ENCODE measurements around the gene IFI27.
"Not testable (repeated sequence)": the region's sequence is repeated elsewhere in the genome, so short reads cannot be mapped to it uniquely, and the experiment has no call there.

IFI27 gene

DNA sequence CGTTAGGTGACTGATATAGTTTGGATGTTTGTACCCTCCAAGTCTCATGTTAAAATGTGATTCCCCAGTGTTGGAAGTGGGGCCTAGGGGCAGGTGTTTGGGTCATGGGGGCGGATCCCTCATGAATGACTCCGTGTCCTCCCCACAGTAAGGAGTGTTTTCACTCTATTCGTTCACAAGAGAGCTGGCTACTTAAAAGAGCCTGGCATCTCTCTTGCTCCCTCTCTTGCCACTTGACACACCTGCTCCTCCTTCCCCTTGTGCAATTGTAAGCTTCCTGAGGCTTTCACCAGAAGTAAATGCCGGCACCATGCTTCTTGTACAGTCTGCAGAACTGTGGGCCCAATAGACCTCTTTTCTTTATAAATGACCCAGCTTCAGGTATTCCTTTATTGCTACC lies 16.3 kb downstream of the IFI27 start:
- no peak for DNase-seq

- DNase-seq, result no peak
Measured at GRCh38 chr14:94127330-94127729, 16.8 kb downstream of the IFI27 start.

- DNase-seq, result no peak
Measured at GRCh38 chr14:94128216-94128839, 17.8 kb downstream of the IFI27 start.

GRCh38 chr14:94129111-94129757 lies 18.7 kb downstream of the IFI27 start, which contains the start of gene IFI27L2:
Gene IFI27L2, minus strand, starts transcription at chr14:94129604. Its CDS starts 40 bp downstream, at chr14:94129564.
- peak; percentile 72 for DNase-seq

- peak; percentile 49 for DNase-seq
Measured at GRCh38 chr14:94129758-94130414, 19.4 kb downstream of the IFI27 start.

- DNase-seq, result peak; percentile 72
Measured at GRCh38 chr14:94132285-94132887, 21.9 kb downstream of the IFI27 start.

DNA sequence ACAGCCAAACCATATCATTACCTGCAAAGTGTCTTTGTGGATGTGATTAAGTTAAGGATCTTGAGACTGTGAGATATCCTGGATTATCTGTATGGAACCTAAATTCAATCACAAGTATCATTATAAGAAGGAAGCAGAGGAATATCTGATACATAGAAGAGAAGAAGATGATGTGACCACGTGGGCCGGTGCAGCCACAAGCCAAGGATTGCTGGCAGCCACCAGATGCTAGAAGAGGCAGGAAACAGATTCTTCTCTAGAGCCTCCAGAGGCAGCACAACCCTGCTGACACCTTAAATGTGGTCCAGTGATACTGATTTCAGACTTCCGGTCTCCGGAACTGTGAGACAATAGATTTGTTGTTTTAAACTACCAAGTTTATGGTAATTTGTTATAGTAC lies 24.9 kb downstream of the IFI27 start:
- DNase-seq, result no peak

DNA sequence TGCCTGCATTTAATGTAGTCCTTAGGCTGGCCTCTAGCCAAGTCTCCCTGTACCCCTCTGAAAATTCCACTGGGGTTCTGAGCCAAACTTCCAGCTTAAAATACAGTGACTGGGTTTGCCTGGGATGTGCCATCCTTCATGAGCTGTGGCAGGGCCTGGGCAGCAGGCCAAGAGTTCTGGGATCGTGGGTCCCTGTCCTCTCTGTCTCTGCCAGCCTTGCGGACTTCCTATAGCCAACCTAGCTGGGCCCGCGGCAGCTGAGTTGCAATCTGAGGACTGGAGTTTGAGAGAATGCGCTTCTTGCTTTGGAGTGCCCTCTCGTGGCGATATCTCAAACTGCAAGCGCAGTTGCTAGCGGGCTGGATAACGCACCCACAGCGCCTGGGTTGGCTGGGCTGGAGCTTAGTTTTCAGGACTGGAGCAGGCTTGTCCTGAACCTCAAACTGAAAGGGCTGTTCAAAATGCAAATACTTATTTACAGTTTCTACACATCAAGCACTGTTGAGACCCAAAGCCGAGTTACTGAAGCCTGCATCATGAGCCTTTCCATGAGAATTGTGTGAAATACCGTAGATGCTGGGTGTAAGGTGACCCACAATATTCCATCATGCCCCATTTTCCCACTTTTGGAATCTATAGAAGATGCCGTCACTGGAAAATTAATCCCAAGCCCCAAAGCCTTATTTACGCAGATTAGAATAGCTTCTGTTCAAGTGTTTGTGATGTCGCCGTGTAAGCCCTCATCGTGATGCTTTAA lies 26.2 kb downstream of the IFI27 start:
- DNase-seq, result peak; percentile 91

DNA sequence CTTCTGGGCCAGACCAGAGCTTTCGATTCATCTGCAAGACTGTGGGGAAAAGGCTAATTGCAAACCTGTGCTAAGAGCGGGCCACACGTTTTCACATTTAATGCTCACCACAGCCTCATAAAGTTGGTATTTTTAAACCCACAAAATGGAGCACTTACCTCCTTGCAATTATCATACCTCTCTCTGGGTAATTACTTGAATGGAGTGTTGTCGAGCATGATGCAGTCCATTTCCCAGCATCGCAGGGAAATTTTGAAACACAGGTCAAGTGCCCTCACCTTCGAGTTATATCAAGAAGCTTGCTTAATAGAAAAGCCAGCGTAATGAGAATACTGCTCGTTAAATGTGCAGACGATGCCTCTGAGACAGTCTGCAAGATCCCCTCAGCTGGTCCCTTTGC lies 27.7 kb downstream of the IFI27 start:
- no peak for DNase-seq

DNA sequence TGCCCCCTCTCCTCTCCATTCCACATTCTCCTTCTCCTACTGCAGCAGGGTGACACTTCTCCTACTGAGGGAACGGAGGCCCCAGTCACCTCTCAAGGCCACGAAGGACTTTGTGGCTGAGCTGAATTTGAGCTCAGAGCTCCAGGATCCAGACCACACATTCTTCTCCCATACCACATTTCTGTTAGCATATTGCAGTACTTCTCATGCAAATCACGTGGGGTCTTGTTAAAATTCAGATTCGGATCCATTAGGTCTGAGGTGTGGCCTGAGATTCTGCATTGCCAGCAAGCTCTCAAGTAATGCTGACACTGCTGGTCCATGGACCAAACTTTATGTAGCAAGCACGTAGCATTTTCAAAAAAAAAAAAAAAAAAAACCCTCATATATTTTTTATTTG lies 28.5 kb downstream of the IFI27 start:
- DNase-seq, result no peak

- DNase-seq, result no peak
Measured at GRCh38 chr14:94139421-94139820, 28.9 kb downstream of the IFI27 start.

DNA sequence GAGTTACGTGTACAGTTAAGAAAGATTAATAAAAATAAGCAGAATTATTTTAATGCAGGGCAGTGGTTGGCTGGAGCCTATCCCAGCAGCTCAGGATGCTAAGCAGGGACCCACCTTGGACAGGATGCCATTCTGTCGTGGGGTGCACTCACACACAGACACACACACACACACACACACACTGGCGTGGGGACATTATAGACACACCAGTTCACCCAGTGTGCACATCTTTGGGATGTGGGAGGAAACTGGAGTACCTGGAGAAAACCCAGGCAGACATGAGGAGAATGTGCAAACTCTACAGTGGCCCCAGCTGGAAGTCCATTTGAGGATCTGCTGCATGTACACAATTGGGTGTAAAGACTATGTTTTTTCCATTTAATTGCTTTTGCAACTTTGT lies 31.7 kb downstream of the IFI27 start:
- no peak for DNase-seq

DNA sequence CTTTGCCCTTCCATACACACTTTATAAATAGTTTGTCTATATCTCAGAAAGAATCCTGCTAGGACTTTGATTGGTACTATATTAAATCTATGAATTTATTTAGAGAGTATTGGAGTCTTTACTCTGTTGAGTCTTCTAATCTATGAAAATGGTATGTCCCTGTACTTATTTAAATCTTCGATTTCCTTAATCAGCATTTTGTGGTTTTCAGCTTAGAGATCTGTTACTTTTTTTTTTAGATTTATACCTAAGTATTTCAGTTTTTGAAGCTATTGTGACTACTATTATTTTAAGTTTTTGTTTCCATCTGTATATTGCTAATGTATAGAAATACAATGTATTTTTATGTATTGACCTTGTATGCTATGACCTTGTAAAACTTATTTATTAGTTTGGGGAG lies 32.3 kb downstream of the IFI27 start:
- no peak for DNase-seq

DNA sequence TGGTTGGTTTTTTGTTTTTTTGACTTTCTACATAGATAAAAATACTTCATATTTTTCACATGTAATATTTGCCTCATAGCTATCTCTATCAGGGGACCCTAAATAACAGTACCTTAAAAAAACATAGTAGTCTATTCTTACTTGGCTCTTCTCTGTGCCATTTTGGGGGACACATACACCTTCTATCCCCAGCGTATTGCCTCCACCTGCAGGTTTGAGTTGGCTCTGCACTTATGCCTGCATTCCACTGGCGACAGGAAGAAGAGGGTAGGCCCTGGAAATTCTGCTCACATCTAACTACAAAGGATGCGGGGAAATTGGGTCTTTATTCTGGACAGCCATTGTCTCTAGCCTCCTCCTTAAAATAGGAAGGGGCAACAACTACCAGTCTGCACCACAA lies 32.7 kb downstream of the IFI27 start:
- no peak for DNase-seq

GRCh38 chr14:94143711-94144110 lies 33.2 kb downstream of the IFI27 start:
- DNase-seq, result no peak

- no peak for DNase-seq
Measured at GRCh38 chr14:94144765-94145164, 34.2 kb downstream of the IFI27 start.

DNA sequence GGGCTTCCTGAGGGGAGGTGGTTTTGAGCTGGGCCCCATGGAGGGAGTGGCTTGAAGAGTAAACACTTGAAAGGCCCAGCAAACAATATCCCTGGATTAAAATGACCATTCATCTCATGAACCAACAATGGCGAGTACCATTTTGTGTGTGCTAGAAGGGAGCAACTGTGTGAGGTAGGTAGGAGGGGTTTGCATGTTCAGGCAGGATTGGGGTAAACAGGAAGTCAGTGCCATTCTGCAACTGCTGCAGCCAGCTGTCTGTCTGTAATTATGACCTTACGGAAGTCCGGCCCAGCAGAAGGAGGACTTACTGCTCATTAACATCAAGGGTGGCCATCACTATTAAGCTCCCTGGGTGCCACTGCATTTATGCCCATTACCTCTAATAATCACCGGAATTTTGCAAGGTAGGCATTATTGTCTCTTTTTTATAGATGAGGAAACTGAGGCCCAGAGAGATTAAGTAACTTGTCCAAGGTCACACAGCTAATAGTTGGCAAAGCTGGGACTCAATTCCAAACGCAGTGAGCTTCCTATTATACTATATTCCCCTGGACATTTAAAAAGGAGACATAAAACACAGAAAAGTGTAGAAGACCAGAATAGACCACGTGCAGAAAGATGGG lies 35.5 kb downstream of the IFI27 start:
- peak; percentile 83 for DNase-seq

GRCh38 chr14:94152676-94153075 lies 42.1 kb downstream of the IFI27 start:
- DNase-seq, result no peak

DNA sequence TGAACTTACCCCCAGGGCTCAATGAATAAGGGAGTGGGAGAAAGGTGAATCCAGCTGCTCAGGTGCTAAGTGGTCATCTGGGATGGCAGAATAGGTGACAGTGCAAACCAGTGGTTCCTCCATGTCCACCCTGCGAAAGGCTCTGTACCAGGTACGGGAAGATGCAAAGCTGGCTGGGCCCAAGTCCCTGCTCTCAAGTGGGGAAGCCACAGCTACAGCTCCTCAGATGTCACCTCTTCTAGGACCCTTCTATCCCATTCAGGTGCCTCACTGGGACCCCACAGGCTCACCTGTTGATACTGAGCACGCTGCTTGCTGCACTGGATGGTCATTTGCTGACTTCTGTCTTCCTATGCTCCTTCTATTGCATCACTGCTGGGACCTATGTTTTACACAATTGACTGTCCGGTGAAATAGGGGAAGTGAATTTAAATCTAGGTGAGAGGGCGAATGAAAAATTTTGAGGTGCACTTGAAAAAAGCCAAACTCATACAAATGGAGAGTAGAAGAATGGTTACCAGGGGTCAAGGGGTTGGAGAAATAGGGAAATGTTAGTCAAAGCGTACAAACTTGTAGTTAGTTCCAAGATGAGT lies 43.3 kb downstream of the IFI27 start:
- DNase-seq, result no peak

GRCh38 chr14:94156143-94156542 lies 45.6 kb downstream of the IFI27 start:
- not testable (repeated sequence) for DNase-seq

DNA sequence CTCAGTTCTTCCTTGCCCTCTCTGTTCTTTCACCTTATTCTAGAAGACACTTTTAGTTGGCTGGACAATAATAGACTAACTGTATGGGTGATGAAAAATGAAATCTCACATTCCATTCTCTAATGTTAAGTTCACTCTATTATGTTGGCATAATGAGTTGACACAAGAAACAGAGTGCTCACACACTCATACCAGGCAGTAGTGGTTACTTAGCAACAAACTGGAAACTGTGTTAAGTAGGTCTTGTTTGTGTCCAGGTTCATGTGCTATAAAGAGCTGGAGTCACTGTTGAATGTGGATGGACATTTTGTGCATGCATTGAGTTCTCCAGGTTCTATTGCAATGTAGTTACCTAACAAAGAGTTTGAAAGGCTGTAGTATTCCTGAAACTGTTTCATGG lies 46.7 kb downstream of the IFI27 start:
- peak; percentile 63 for DNase-seq

- no peak for DNase-seq
Measured at GRCh38 chr14:94158239-94158883, 47.8 kb downstream of the IFI27 start.

Data from COR-L47 (cell line).